Stimulated activated CD4-positive, alpha-beta T cell treated with anti-CD3 and anti-CD28 coated beads, Interleukin-1b, Interleukin-23, amount 100 ng/mL, for 24 hours (primary cell): ENCODE data around the gene ASIC5.
"Not testable (repeated sequence)": the region's sequence is repeated elsewhere in the genome, so short reads cannot be mapped to it uniquely, and the experiment has no call there.

Experiments
- DNase-seq, 4 experiments: peaks; one replicate each; pipeline ENCODE4 v3.0.0-alpha.2; 2020; ENCODE audit warnings: low read depth in 4 of 4, low spot score in 1 of 4

The ASIC5 gene

GRCh38 chr4:155866177-155866576 is at the start of gene ASIC5:
TSS of gene ASIC5 (minus strand) at chr4:155866277. CDS start at chr4:155866226, 51 bp downstream.
- DNase-seq, result no peak

- DNase-seq, result no peak
Observed at GRCh38 chr4:155914782-155915181, 48.7 kb upstream of the ASIC5 start.

GRCh38 chr4:155911905-155912304 is 45.8 kb upstream of the ASIC5 start:
- DNase-seq, result no peak

GRCh38 chr4:155909615-155910226 is 43.6 kb upstream of the ASIC5 start:
- DNase-seq, result no peak

- DNase-seq, result no peak
Observed at GRCh38 chr4:155908187-155909139, 42.4 kb upstream of the ASIC5 start.

GRCh38 chr4:155907556-155907955 is 41.5 kb upstream of the ASIC5 start:
- no peak for DNase-seq

- DNase-seq, result no peak
Observed at GRCh38 chr4:155906554-155907247, 40.6 kb upstream of the ASIC5 start.

- no peak for DNase-seq
Observed at GRCh38 chr4:155904331-155904730, 38.3 kb upstream of the ASIC5 start.

- DNase-seq, result no peak
Observed at GRCh38 chr4:155903453-155903852, 37.4 kb upstream of the ASIC5 start, which contains the start of gene TDO2. TSS of gene TDO2 (plus strand) at chr4:155903696. CDS start at chr4:155903759, 63 bp downstream.

GRCh38 chr4:155901013-155901412 is 34.9 kb upstream of the ASIC5 start:
- no peak for DNase-seq

- no peak for DNase-seq
Observed at GRCh38 chr4:155900381-155900780, 34.3 kb upstream of the ASIC5 start.

GRCh38 chr4:155899891-155900290 is 33.8 kb upstream of the ASIC5 start:
- no peak for DNase-seq

GRCh38 chr4:155898371-155898770 is 32.3 kb upstream of the ASIC5 start:
- DNase-seq, result not testable (repeated sequence)

- no peak for DNase-seq
Observed at GRCh38 chr4:155891058-155891457, 25.0 kb upstream of the ASIC5 start.

GRCh38 chr4:155889946-155890345 is 23.9 kb upstream of the ASIC5 start:
- DNase-seq, result no peak

- DNase-seq, result no peak
Observed at GRCh38 chr4:155889031-155889793, 23.1 kb upstream of the ASIC5 start.

GRCh38 chr4:155887847-155888570 is 21.9 kb upstream of the ASIC5 start:
- DNase-seq, result no peak

- DNase-seq, result no peak
Observed at GRCh38 chr4:155887045-155887444, 21.0 kb upstream of the ASIC5 start.

GRCh38 chr4:155885666-155886065 is 19.6 kb upstream of the ASIC5 start:
- no peak for DNase-seq

- DNase-seq, result no peak
Observed at GRCh38 chr4:155883895-155884294, 17.8 kb upstream of the ASIC5 start.
